ENCODE data around the gene KCNMA1. TPM values are rescaled to one million over a fixed set of nuclear protein-coding genes. Genes with fewer than 3 reads are reported as not detected.

The KCNMA1 gene
- total RNA-seq, 1 experiment from 2014 or later: 0.45 TPM

DNA sequence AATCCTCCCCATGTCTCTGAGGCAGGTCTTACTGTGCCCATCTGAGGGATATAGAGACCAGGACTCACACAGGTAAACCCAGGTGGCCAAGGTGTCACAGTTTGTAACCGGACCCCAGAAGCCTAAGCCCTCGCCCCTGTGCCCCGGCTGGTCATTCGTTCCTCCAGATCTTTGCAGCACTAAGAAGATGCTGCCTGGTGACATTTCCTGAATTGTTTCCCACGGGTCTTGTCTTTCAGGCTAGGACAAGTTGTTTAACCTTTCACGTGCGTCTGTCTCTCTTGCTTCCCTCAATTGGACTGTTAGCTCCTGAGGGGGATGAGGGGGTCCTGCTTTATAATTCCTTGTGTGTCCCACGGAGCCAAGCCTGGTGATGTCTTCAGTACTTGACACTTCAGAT lies 158.0 kb downstream of the KCNMA1 start:
- Mint-ChIP-seq H3K4me1 (ENCODE audit: low read depth, unreplicated experiment) (peaks cover 14% of the 10 kb centered on the region), H3K4me3 (ENCODE audit: low read depth, unreplicated experiment) (no peak overlapping the region), H3K27ac (ENCODE audit: unreplicated experiment) (no peak overlapping the region), H3K9me3 (ENCODE audit: low read depth, unreplicated experiment) (no peaks in the 10 kb centered on the region), H3K36me3 (ENCODE audit: insufficient read depth, unreplicated experiment) (no peaks in the 10 kb centered on the region), H3K27me3 (ENCODE audit: unreplicated experiment) (peaks cover 74% of the 10 kb centered on the region)
- TF ChIP-seq CTCF (IDR thresholded peaks at IDR 0.05; ENCODE audit: unreplicated experiment): no peak
- DNase-seq: no peak
- CTCF ChIA-PET: no interaction called here
- intact Hi-C loops (cut with micrococcal nuclease; ENCODE audit: unreplicated experiment): no loop called here
- BruUV-seq (replicated peaks): no TSS peak

GRCh38 chr10:77478962-77479359 lies 158.6 kb downstream of the KCNMA1 start:
- Mint-ChIP-seq H3K9me3 (ENCODE audit: low read depth, unreplicated experiment) (no peaks in the 10 kb centered on the region), H3K27ac (ENCODE audit: unreplicated experiment) (no peak overlapping the region), H3K36me3 (ENCODE audit: insufficient read depth, unreplicated experiment) (no peaks in the 10 kb centered on the region), H3K27me3 (ENCODE audit: unreplicated experiment) (peaks cover 68% of the 10 kb centered on the region), H3K4me1 (ENCODE audit: low read depth, unreplicated experiment) (peaks cover 14% of the 10 kb centered on the region), H3K4me3 (ENCODE audit: low read depth, unreplicated experiment) (no peak overlapping the region)
- BruUV-seq (replicated peaks): no TSS peak
- DNase-seq: no peak
- intact Hi-C loops (cut with micrococcal nuclease; ENCODE audit: unreplicated experiment): no loop called here
- TF ChIP-seq CTCF (IDR thresholded peaks at IDR 0.05; ENCODE audit: unreplicated experiment): no peak
- CTCF ChIA-PET: no interaction called here

- Mint-ChIP-seq H3K27me3 (ENCODE audit: unreplicated experiment) (peaks cover 62% of the 10 kb centered on the region), H3K36me3 (ENCODE audit: insufficient read depth, unreplicated experiment) (no peaks in the 10 kb centered on the region), H3K9me3 (ENCODE audit: low read depth, unreplicated experiment) (no peaks in the 10 kb centered on the region), H3K27ac (ENCODE audit: unreplicated experiment) (no peak overlapping the region), H3K4me1 (ENCODE audit: low read depth, unreplicated experiment) (peaks cover 14% of the 10 kb centered on the region), H3K4me3 (ENCODE audit: low read depth, unreplicated experiment) (no peak overlapping the region)
- CTCF ChIA-PET: no interaction called here
- no peak for DNase-seq
- no TSS peak for BruUV-seq (replicated peaks)
- TF ChIP-seq CTCF (IDR thresholded peaks at IDR 0.05; ENCODE audit: unreplicated experiment): no peak
- intact Hi-C loops (cut with micrococcal nuclease; ENCODE audit: unreplicated experiment): no loop called here
These were observed 159.2 kb downstream of the KCNMA1 start for GRCh38 chr10:77478247-77478961.

GRCh38 chr10:77475522-77475921 lies 162.1 kb downstream of the KCNMA1 start:
- Mint-ChIP-seq H3K36me3 (ENCODE audit: insufficient read depth, unreplicated experiment) (no peaks in the 10 kb centered on the region), H3K4me3 (ENCODE audit: low read depth, unreplicated experiment) (no peak overlapping the region), H3K9me3 (ENCODE audit: low read depth, unreplicated experiment) (no peaks in the 10 kb centered on the region), H3K4me1 (ENCODE audit: low read depth, unreplicated experiment) (peaks cover 12% of the 10 kb centered on the region), H3K27ac (ENCODE audit: unreplicated experiment) (no peak overlapping the region), H3K27me3 (ENCODE audit: unreplicated experiment) (peaks cover 45% of the 10 kb centered on the region)
- BruUV-seq (replicated peaks): no TSS peak
- CTCF ChIA-PET: no interaction called here
- no peak for TF ChIP-seq CTCF (IDR thresholded peaks at IDR 0.05; ENCODE audit: unreplicated experiment)
- intact Hi-C loops (cut with micrococcal nuclease; ENCODE audit: unreplicated experiment): no loop called here
- no peak for DNase-seq
